Endothelial cell of umbilical vein (primary cell): ENCODE measurements around the gene STXBP5L. TPM values are rescaled to one million over a fixed set of nuclear protein-coding genes. Genes with fewer than 3 reads are reported as not detected.

Experiments used
- BruUV-seq: library from RNA; stranded (reverse); fragments of 400-500 nt; replicated peaks from 2 replicates; lab custom pipeline; 2021; lab: Mats Ljungman, UMichigan
- CTCF ChIA-PET: fragments of 300-600, 350-600 bp; sonication (Branson Sonifier 250); formaldehyde crosslinking; loops from one replicate; lab custom pipeline; 2021; ENCODE audit warnings: antibody characterized with exemption, inconsistent platforms; lab: Charles Lee
- POLR2A ChIA-PET: fragments of 300-600, 350-600 bp; sonication (Branson Sonifier 250); formaldehyde crosslinking; loops from one replicate; lab custom pipeline; 2021; ENCODE audit warnings: antibody characterized with exemption, inconsistent platforms; lab: Charles Lee
- DNase-seq: peaks from one replicate; pipeline ENCODE4 v3.0.0-alpha.2; 2011; ENCODE audit warnings: low read depth, low spot score
- FAIRE-seq: peaks from 2 replicates; lab custom pipeline; 2011; peaks lifted over from hg19 to GRCh38; lab: Jason Lieb, UNC
- H2AFZ ChIP-seq: 2 replicates; pipeline ENCODE4 v1.6.0; 2012; ENCODE audit warnings: low read depth, low read length, control low read depth, inconsistent platforms
- H3K27ac ChIP-seq: 2 replicates; pipeline ENCODE4 v1.5.1; 2011; ENCODE audit warnings: low read depth, mild to moderate bottlenecking, control low read depth, low read length, moderate library complexity; ENCODE audit not compliant: insufficient read depth
- H3K27me3 ChIP-seq, 2 experiments: 2 replicates each; pipeline versions ENCODE4 v1.6.0 to v1.6.1; 2011; ENCODE audit warnings: low read length in 2 of 2, mixed read lengths in 1 of 2; ENCODE audit not compliant: control insufficient read depth in 2 of 2, insufficient read depth in 2 of 2
- H3K36me3 ChIP-seq, 2 experiments: 2 replicates in 1 of 2; 3 replicates in 1 of 2; pipeline ENCODE4 v1.5.1; 2011; ENCODE audit warnings: low read length in 2 of 2, mild to moderate bottlenecking in 1 of 2, moderate library complexity in 1 of 2; ENCODE audit not compliant: control insufficient read depth in 2 of 2, insufficient read depth in 2 of 2; ENCODE audit errors: extremely low read depth in 1 of 2
- H3K4me1 ChIP-seq: 3 replicates; pipeline ENCODE4 v1.5.1; 2011; ENCODE audit warnings: mild to moderate bottlenecking, low read length; ENCODE audit not compliant: control insufficient read depth, insufficient read depth; ENCODE audit errors: extremely low read depth
- H3K4me2 ChIP-seq: 2 replicates; pipeline ENCODE4 v1.6.1; 2011; ENCODE audit warnings: low read length, control low read depth, mixed read lengths; ENCODE audit not compliant: insufficient read depth
- H3K4me3 ChIP-seq, 3 experiments: fragments of 200-600 bp in 1 of 3; sonication (generic), shearing (Covaris generic) in 1 of 3; replicated peaks in 1 of 3; 2 replicates each; pipeline ENCODE4 v1.5.1; 2011 to 2016; ENCODE audit warnings: control low read depth in 3 of 3, low read length in 3 of 3, mild to moderate bottlenecking in 2 of 3, inconsistent platforms in 1 of 3, low read depth in 1 of 3, moderate library complexity in 1 of 3; ENCODE audit not compliant: insufficient read depth in 1 of 3
- H3K79me2 ChIP-seq: 2 replicates; pipeline ENCODE4 v1.6.0; 2012; ENCODE audit warnings: low read length, inconsistent platforms; ENCODE audit not compliant: control insufficient read depth, insufficient read depth
- H3K9ac ChIP-seq: replicated peaks from 2 replicates; pipeline ENCODE3; 2011; ENCODE audit warnings: low read length, control low read depth; ENCODE audit not compliant: insufficient read depth; ENCODE audit errors: extremely low read depth
- H3K9me1 ChIP-seq: replicated peaks from 3 replicates; pipeline ENCODE4 v1.6.0; 2011; ENCODE audit warnings: mild to moderate bottlenecking, low read length; ENCODE audit not compliant: control insufficient read depth, insufficient read depth; ENCODE audit errors: extremely low read depth
- H3K9me3 ChIP-seq: replicated peaks from 2 replicates; pipeline ENCODE4 v1.5.1; 2012; ENCODE audit warnings: low read length, inconsistent platforms; ENCODE audit not compliant: control insufficient read depth, insufficient read depth
- H4K20me1 ChIP-seq: replicated peaks from 2 replicates; pipeline ENCODE3; 2011; ENCODE audit warnings: mild to moderate bottlenecking, low read length; ENCODE audit not compliant: control insufficient read depth, insufficient read depth; ENCODE audit errors: extremely low read depth
- CTCF ChIP-seq, 2 donors: IDR thresholded peaks; 1 replicate in 1 of 2; 2 replicates in 1 of 2; pipeline ENCODE4 v1.5.1; 2011; ENCODE audit warnings: low read length in 2 of 2, mild to moderate bottlenecking in 2 of 2, moderate library complexity in 2 of 2, control low read depth in 1 of 2, inconsistent platforms in 1 of 2, low read depth in 1 of 2; ENCODE audit not compliant: insufficient read depth in 1 of 2; ENCODE audit errors: extremely low read depth in 1 of 2
- EZH2 ChIP-seq: IDR thresholded peaks from 2 replicates; pipeline ENCODE4 v1.6.1; 2012; ENCODE audit warnings: borderline replicate concordance, low read depth, mild to moderate bottlenecking, moderate library complexity, low read length, inconsistent platforms; ENCODE audit not compliant: severe bottlenecking
- GATA2 ChIP-seq: IDR thresholded peaks from 2 replicates; pipeline ENCODE4 v1.7.0; 2011; ENCODE audit warnings: low read depth, mild to moderate bottlenecking, moderate library complexity, mixed read lengths, low read length; ENCODE audit not compliant: insufficient read length, insufficient read depth
- JUN ChIP-seq: IDR thresholded peaks from 2 replicates; pipeline ENCODE4 v1.6.1; 2011; ENCODE audit warnings: borderline replicate concordance, low read depth; ENCODE audit not compliant: insufficient read length, insufficient read depth
- MAX ChIP-seq: IDR thresholded peaks from 2 replicates; pipeline ENCODE4 v1.6.1; 2011; ENCODE audit not compliant: insufficient read depth, insufficient read length
- MYC ChIP-seq: IDR thresholded peaks from one replicate; pipeline ENCODE4 v1.6.1; 2011; ENCODE audit warnings: mild to moderate bottlenecking, low read depth, low read length
- POLR2A ChIP-seq: IDR thresholded peaks from 2 replicates; pipeline ENCODE4 v1.6.1; 2012; ENCODE audit warnings: low read depth, mild to moderate bottlenecking, control low read depth, low read length
- dilution Hi-C: fragments of 300-500 bp; cut with MboI; formaldehyde crosslinking; loops from one replicate; pipeline ENCODE4 v1.15.0; 2019; ENCODE audit warnings: low sequenced_read_pairs; ENCODE audit not compliant: extremely low pct_ligation_motif_present
- intact Hi-C: fragments of 100-400 bp; cut with micrococcal nuclease; formaldehyde crosslinking; loops from one replicate; pipeline ENCODE4 v1.10.0; 2022
- polyA plus RNA-seq, 4 experiments: library from polyadenylated mRNA; depleted of rRNA in 3 of 4; stranded (reverse) in 3 of 4; unstranded in 1 of 4; fragments of >200 nt; gene quantifications; 2 replicates each; pipeline versions ENCODE4 v1.2.1 to v1.2.3, GENCODE V29; 2011 to 2012; ENCODE audit warnings: missing spikeins in 1 of 4
- total RNA-seq: library from RNA; stranded (reverse); gene quantifications from 2 replicates; pipeline ENCODE4 v1.2.3, GENCODE V29; 2021

STXBP5L gene
- total and polyA plus RNA-seq, 2 donors (not counting 3 experiments of a cell fraction or from before 2014, with no cell fraction given), result not detected

- Histone ChIP-seq H3K4me3 (no peak overlapping the region), H4K20me1 (no peaks in the 10 kb centered on the region), H3K9me3 (no peaks in the 10 kb centered on the region), H3K4me2 (peak overlapping the region; percentile 47), H3K79me2 (no peaks in the 10 kb centered on the region), H3K27ac (peak overlapping the region; percentile 37), H3K36me3 (no peaks in the 10 kb centered on the region), H3K4me1 (peaks cover 20% of the 10 kb centered on the region), H2AFZ (no peak overlapping the region), H3K9ac (peak overlapping the region; percentile 16), H3K9me1 (no peaks in the 10 kb centered on the region), H3K27me3 (no peaks in the 10 kb centered on the region)
- BruUV-seq, result no TSS peak
- no peak for TF ChIP-seq GATA2
- TF ChIP-seq CTCF (IDR thresholded peaks at IDR 0.05; ENCODE audit: extremely low read depth in 1 of 2, insufficient read depth in 1 of 2, low read depth in 1 of 2, low read length in 2 of 2), result no peak
- no peak for TF ChIP-seq JUN
- TF ChIP-seq MYC, result no peak
- no peak for TF ChIP-seq POLR2A
- TF ChIP-seq MAX, result no peak
- TF ChIP-seq EZH2, result no peak
- intact Hi-C loops (loop anchor here (10.0 kb wide), 1 partner anchor 621 kb away; no protein-coding TSS in a partner anchor), dilution Hi-C loops (no loop called here)
- FAIRE-seq, result no peak
- DNase-seq, result peak; percentile 34
- CTCF ChIA-PET, result no interaction called here
- POLR2A ChIA-PET, result no interaction called here
These were observed 387.4 kb downstream of the STXBP5L start for GRCh38 chr3:121295452-121295851.
